Esophagus (tissue), 2 donors: Measurements from ENCODE around the gene SRP19. TPM values are rescaled to one million over a fixed set of nuclear protein-coding genes. Genes with fewer than 3 reads are reported as not detected.

Experiments used
- H3K27ac ChIP-seq, 2 donors: one replicate each; pipeline ENCODE4 v1.5.1; 2013; ENCODE audit warnings: low read depth in 2 of 2, mild to moderate bottlenecking in 2 of 2, inconsistent platforms in 1 of 2, low read length in 1 of 2, moderate library complexity in 1 of 2
- H3K27me3 ChIP-seq, 2 donors: one replicate each; pipeline ENCODE4 v1.6.1; 2013; ENCODE audit warnings: low read length in 2 of 2, control low read depth in 1 of 2, mild to moderate bottlenecking in 1 of 2; ENCODE audit not compliant: insufficient read depth in 2 of 2, control insufficient read depth in 1 of 2
- H3K36me3 ChIP-seq, 2 donors: one replicate each; pipeline ENCODE4 v1.6.1; 2013; ENCODE audit warnings: low read length in 1 of 2; ENCODE audit not compliant: control insufficient read depth in 2 of 2, insufficient read depth in 2 of 2
- H3K4me1 ChIP-seq, 2 donors: one replicate each; pipeline ENCODE4 v1.6.1; 2013; ENCODE audit warnings: low read length in 1 of 2; ENCODE audit not compliant: control insufficient read depth in 2 of 2, insufficient read depth in 2 of 2
- H3K4me3 ChIP-seq, 2 donors: one replicate each; pipeline ENCODE4 v1.5.1; 2013; ENCODE audit warnings: low read length in 2 of 2, mild to moderate bottlenecking in 2 of 2, low read depth in 1 of 2, moderate library complexity in 1 of 2
- H3K9me3 ChIP-seq, 2 donors: one replicate each; pipeline ENCODE4 v1.6.1; 2013; ENCODE audit warnings: mild to moderate bottlenecking in 2 of 2, low read depth in 1 of 2, low read length in 1 of 2, moderate library complexity in 1 of 2; ENCODE audit not compliant: control insufficient read depth in 2 of 2, insufficient read depth in 1 of 2
- WGBS, 2 donors: extraction: QIAGEN DNeasy Blood & Tissue Kit; methylation state at CpG; one replicate each; pipeline ENCODE4 v1.1.7; 2013; 5-methylcytosine and 5-hydroxymethylcytosine counted together
- polyA plus RNA-seq, 2 donors: library from polyadenylated mRNA; stranded (reverse); fragments of 200-250 nt; gene quantifications; one replicate each; pipeline ENCODE4 v1.2.3, GENCODE V29; 2013
- donor health status: healthy with polysubstance abuse.
- donor health status: Bipolar disorder and iron deficiency.

Gene SRP19
- polyA plus RNA-seq, 2 donors: 69.6 to 69.8 TPM

GRCh38 chr5:112865128-112865527 is 4.0 kb downstream of the SRP19 start:
- peaks cover 0 to 2% of the 10 kb centered on the region in 2 donors for H3K4me1 ChIP-seq
- WGBS, 2 donors: 92% methylated on average over 3 of the region's 3 CpGs
- no peaks in the 10 kb centered on the region for H3K27me3 ChIP-seq
- no peak overlapping the region for H3K27ac ChIP-seq
- no peaks in the 10 kb centered on the region for H3K9me3 ChIP-seq
- H3K4me3 ChIP-seq: no peak overlapping the region
- peaks cover 2 to 9% of the 10 kb centered on the region in 2 donors for H3K36me3 ChIP-seq

- Histone ChIP-seq H3K36me3 (peaks cover 2 to 14% of the 10 kb centered on the region in 2 donors), H3K9me3 (no peaks in the 10 kb centered on the region), H3K4me3 (no peak overlapping the region), H3K27me3 (no peaks in the 10 kb centered on the region), H3K27ac (no peak overlapping the region), H3K4me1 (peaks cover 0 to 2% of the 10 kb centered on the region in 2 donors)
- WGBS, 2 donors: 79 to 91% methylated on average over 2 of the region's 2 CpGs
Measured at GRCh38 chr5:112866739-112867138, 5.7 kb downstream of the SRP19 start.

GRCh38 chr5:112867411-112867810 is 6.3 kb downstream of the SRP19 start:
- Histone ChIP-seq H3K27ac (no peak overlapping the region), H3K4me1 (peaks cover 0 to 2% of the 10 kb centered on the region in 2 donors), H3K36me3 (peaks cover 2 to 14% of the 10 kb centered on the region in 2 donors), H3K4me3 (no peak overlapping the region), H3K9me3 (no peaks in the 10 kb centered on the region), H3K27me3 (no peaks in the 10 kb centered on the region)
- WGBS, 2 donors: 92 to 93% methylated on average over 5 of the region's 5 CpGs

- H3K36me3 ChIP-seq: peaks cover 2 to 9% of the 10 kb centered on the region in 2 donors
Measured at GRCh38 chr5:112869948-112870347, 8.9 kb downstream of the SRP19 start.

GRCh38 chr5:112870966-112871365 is 9.9 kb downstream of the SRP19 start:
- H3K36me3 ChIP-seq: peaks cover 0 to 9% of the 10 kb centered on the region in 2 donors
- WGBS, 2 donors: 63 to 81% methylated on average over 3 of the region's 3 CpGs

More at GRCh38 chr5:112869948-112870347, 8.9 kb downstream of the SRP19 start:
- H3K4me1 ChIP-seq: no peaks in the 10 kb centered on the region
- WGBS, 2 donors: 93% methylated on average over 3 of the region's 3 CpGs
- H3K27me3 ChIP-seq: no peaks in the 10 kb centered on the region
- H3K27ac ChIP-seq: no peak overlapping the region
- no peaks in the 10 kb centered on the region for H3K9me3 ChIP-seq
- no peak overlapping the region for H3K4me3 ChIP-seq

GRCh38 chr5:112876362-112876761 is 15.3 kb downstream of the SRP19 start:
- H3K27ac ChIP-seq: no peak overlapping the region
- WGBS, 2 donors: 68 to 74% methylated on average over 2 of the region's 2 CpGs
- no peaks in the 10 kb centered on the region for H3K4me1 ChIP-seq
- H3K9me3 ChIP-seq: no peaks in the 10 kb centered on the region
- H3K27me3 ChIP-seq: no peaks in the 10 kb centered on the region
- no peak overlapping the region for H3K4me3 ChIP-seq
- peaks cover 0 to 4% of the 10 kb centered on the region in 2 donors for H3K36me3 ChIP-seq

More at GRCh38 chr5:112870966-112871365, 9.9 kb downstream of the SRP19 start:
- no peaks in the 10 kb centered on the region for H3K9me3 ChIP-seq
- H3K27ac ChIP-seq: no peak overlapping the region
- no peaks in the 10 kb centered on the region for H3K27me3 ChIP-seq
- no peaks in the 10 kb centered on the region for H3K4me1 ChIP-seq
- H3K4me3 ChIP-seq: no peak overlapping the region

GRCh38 chr5:112878101-112878500 is 17.0 kb downstream of the SRP19 start:
- peaks cover 5 to 7% of the 10 kb centered on the region in 2 donors for H3K36me3 ChIP-seq
- H3K27me3 ChIP-seq: no peaks in the 10 kb centered on the region
- H3K4me3 ChIP-seq: no peak overlapping the region
- 59 to 87% methylated on average over 4 of the region's 4 CpGs for WGBS, 2 donors
- no peaks in the 10 kb centered on the region for H3K9me3 ChIP-seq
- no peaks in the 10 kb centered on the region for H3K4me1 ChIP-seq
- no peak overlapping the region for H3K27ac ChIP-seq

- Histone ChIP-seq H3K36me3 (peaks cover 8% of the 10 kb centered on the region in 2 donors), H3K4me1 (no peaks in the 10 kb centered on the region), H3K27ac (no peak overlapping the region), H3K4me3 (no peak overlapping the region), H3K27me3 (no peaks in the 10 kb centered on the region), H3K9me3 (no peaks in the 10 kb centered on the region)
- 41 to 50% methylated on average over 4 of the region's 4 CpGs for WGBS, 2 donors
Measured at GRCh38 chr5:112878760-112879159, 17.7 kb downstream of the SRP19 start.

- 65 to 68% methylated on average over 2 of the region's 2 CpGs for WGBS, 2 donors
- Histone ChIP-seq H3K4me1 (peaks cover 0 to 1% of the 10 kb centered on the region in 2 donors), H3K27me3 (no peaks in the 10 kb centered on the region), H3K27ac (no peak overlapping the region), H3K4me3 (no peak overlapping the region), H3K9me3 (no peaks in the 10 kb centered on the region), H3K36me3 (peaks cover 15 to 16% of the 10 kb centered on the region in 2 donors)
Measured at GRCh38 chr5:112880219-112880964, 19.3 kb downstream of the SRP19 start.

- H3K27me3 ChIP-seq: no peaks in the 10 kb centered on the region
- H3K27ac ChIP-seq: no peak overlapping the region
- no peaks in the 10 kb centered on the region for H3K9me3 ChIP-seq
- H3K4me3 ChIP-seq: no peak overlapping the region
- H3K4me1 ChIP-seq: peaks cover 0 to 1% of the 10 kb centered on the region in 2 donors
- peaks cover 21 to 24% of the 10 kb centered on the region in 2 donors for H3K36me3 ChIP-seq
- WGBS, 2 donors: 81 to 93% methylated on average over 2 of the region's 2 CpGs
Measured at GRCh38 chr5:112883192-112883591, 22.1 kb downstream of the SRP19 start.
